Right hindlimb (tissue), 1 donor: ENCODE results near the gene SRRM3.
"Not testable (repeated sequence)": the region's sequence is repeated elsewhere in the genome, so short reads cannot be mapped to it uniquely, and the experiment has no call there.

Source experiments
- DNase-seq: peaks from one replicate; pipeline ENCODE4 v3.0.0-alpha.2; 2018

The SRRM3 gene

DNA sequence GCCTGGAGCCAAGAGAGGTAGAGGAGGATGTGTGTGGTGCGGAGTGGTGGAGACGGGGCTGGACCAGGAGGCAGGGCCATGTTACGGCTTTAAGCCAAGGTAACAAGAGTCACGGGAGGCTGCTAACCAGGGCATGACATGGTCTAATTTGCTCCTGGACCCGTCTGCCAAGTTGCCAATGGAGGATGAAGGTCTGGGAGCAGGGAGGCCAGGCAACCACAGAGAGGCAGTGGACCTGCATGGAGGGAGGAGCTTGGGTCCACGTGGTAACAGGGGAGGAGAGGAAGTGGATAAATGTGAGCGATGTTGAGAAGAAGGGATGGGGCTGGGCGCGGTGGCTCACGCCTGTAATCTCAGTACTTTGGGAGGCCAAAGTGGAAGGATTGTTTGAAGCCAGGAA is 31.0 kb downstream of the SRRM3 start:
- DNase-seq, result no peak

DNA sequence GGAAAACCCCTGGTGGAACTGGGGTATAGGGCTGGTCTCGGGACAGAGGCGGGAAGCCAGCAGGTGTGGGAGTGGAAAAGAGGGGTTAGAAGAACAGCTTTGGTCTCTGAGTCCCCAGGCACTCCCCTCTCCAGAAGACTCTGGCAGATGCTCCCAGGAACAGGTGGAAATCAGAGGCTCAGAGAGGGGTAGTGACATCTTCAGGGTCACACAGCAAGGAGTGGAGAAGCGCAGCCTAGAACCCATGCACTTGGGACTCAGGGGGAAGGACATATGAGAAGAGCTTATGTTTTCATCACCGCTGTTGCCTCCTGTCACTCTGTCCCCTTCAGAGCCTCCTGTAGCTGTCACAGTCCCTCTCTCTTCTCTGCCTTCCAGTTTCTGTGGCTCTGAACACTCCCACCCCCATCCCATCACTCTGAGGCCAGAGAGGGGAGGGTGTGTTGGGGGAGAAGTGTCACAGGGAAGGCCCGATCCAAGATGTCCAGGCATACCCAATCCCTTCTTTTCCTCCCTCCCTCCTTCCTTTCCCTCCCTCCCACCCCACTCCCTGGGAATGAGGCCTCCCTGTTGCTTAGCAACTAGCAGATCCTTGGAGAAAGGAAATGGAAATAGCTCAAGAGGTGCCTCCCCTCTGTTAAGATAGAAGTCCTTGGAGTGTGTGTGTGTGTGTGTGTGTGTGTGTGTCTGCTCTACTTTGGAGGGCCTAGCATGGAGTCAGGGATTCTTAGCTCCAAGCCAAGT is 32.0 kb downstream of the SRRM3 start:
- DNase-seq, result no peak

DNA sequence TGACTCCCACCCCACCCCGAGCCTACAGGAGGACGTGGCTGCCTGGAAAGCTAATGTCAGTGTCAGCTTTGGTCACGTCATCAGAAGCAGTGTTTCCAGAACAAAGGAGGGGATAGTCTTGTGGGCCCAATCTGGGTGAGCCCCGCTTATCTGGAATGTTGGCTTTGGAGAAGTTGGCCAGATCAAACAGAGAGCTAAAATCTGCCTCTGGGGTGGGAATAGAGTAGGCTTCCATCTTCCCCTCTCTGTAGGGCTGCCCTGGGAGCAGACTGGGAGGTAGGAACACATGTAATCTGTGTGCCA is 32.5 kb downstream of the SRRM3 start:
- DNase-seq, result no peak

DNA sequence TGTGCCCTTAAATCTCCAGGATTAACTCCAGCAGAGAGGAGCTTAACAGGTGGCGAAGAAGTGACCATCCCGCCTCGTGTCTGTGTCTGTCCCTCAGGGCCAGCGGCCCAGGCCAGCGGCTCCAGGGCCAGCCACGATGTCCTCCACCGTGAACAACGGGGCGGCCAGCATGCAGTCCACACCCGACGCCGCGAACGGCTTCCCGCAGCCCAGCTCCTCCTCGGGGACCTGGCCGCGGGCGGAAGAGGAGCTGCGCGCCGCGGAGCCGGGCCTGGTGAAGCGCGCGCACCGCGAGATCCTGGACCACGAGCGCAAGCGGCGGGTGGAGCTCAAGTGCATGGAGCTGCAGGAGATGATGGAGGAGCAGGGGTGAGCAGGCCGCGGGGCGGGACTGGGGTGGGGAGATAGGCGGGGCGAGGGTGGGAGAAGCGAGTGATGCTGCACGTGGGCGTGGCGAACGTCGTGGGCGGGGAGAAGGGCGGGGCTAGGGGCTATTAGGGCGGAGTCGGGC is 33.3 kb downstream of the SRRM3 start:
- DNase-seq, result peak; percentile 79

DNA sequence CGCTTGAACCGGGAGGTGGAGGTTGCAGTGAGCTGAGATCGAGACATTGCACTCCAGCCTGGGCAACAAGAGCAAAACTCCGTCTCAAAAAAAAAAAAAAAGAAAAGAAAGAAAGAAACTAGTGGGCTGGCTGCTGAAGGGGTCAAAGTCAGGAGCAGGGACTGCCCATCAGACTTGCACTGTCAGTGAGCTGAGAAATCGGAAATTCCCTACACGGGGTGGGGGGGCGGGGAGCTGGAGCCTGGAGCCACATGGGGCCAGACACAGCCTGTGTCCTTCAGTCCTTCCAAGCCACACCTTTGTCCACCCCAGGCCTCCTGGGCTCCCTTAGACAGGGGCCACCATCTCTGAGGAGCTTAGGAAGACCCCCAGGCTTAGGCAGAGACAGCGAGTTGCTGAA is 34.5 kb downstream of the SRRM3 start:
- DNase-seq, result no peak

DNA sequence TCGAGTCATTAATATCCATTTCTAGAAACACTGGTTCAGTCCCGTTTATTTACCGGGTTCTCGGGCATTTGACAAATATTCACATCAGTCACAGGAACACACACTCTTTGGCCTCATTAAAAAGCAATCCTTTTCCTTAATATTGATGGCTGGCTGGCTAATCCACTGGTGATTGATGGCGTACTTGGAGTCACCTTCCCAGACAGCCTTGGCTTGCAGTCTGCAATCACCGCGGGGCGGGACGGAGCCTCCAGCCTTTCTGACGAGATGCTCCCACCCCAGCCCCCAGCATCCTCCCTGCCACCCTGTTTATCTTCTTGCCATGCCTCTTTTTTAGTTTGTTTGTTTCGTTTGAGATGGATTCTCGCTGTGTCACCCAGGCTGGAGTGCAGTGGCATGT is 36.6 kb downstream of the SRRM3 start:
- DNase-seq, result no peak

DNA sequence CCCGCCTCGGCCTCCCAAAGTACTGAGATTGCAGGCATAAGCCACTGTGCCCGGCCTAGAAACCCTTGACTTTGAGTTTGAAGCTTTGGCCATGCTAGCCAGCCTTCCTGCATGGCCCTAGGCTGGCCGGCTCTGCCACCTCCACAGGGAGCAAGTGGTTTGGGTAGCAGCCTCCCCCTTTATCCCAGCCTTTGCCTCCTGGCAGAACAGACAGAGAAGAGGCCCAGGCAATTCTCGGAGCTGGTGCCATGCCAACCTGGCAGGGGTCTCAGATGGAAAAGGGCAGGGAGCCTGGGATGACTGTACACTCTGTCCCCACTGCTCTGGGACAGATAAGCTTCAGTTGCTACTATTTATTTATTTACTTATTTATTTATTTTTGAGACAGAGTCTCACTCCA is 39.4 kb downstream of the SRRM3 start:
- DNase-seq, result no peak

DNA sequence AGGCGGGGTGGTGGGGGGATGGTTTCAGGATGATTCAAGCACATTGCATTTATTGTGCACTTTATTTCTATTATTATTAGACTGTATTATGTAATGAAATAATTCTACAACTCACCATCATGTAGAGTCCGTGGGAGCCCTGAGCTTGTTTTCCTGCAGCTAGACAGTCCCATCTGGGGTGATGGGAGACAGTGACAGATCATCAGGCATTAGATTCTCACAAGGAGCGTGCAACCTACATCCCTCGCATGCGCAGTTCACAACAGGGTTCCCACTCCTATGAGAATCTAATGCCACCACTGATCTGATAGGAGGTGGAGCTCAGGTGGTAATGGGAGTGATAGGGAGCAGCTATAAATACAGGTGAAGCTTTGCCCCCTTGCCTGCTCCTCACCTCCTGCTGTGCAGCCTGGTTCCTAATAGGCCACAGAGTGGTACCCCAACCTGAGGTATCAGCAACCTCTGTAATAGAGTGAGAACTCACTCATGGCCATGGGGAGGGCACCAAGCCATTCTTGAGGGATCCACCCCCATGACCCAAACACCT is 40.9 kb downstream of the SRRM3 start:
- DNase-seq, result not testable (repeated sequence)

DNA sequence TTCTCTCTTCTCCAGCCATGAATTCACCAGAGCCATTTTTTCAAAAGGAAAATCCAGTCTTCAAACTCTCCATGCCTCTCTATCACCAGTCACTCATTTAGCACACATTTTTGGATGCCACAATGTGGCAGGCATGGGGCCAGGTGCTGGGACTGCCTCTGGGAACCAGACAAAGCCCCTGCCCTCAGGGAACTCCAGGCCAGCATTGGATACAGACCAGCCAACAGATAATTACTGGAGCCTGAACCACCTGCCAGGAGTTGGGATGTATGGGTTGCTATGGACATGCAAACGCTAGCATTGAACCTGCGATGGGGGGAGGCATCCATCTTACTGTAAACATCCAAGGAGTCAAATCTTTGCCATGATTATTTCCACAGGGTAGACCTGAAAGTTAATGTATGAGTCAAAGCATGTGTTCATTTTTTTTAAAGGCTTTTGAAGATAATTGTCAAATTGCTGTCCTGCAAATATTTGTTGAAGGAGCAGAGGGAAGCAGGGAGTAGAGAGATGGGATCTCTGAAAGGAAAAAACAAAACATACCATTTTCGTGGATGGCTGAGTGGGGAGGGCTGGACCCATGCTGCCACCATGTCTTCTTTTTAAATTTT is 43.2 kb downstream of the SRRM3 start:
- DNase-seq, result no peak

DNA sequence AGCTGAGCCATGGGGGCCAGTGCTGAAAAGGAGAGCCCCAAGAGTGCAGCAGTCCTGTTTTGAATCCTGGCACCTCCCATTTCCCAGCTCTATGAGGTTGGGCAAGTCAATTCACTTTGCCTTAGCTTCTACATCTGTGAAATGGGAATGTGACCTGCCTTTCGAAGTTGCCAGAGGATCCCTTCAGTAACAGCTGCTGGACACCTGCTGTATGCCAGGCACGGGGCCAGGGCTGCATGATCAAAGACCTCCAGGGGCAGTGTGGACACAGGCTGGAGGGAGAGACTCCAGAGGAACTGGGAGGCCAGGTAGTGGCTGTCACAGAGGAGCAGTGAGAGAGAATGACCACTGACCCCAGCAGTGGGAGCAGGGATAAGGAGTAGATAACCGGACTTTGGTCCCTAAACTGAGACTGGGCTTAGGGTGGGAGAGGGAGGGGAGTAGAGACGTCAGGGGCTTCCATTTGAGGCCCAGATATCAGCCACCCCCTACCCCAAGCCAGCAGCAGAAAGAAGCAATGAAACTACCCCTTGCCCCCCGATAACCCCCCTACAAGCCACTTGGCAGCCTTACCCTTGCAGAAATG is 45.2 kb downstream of the SRRM3 start:
- no peak for DNase-seq

DNA sequence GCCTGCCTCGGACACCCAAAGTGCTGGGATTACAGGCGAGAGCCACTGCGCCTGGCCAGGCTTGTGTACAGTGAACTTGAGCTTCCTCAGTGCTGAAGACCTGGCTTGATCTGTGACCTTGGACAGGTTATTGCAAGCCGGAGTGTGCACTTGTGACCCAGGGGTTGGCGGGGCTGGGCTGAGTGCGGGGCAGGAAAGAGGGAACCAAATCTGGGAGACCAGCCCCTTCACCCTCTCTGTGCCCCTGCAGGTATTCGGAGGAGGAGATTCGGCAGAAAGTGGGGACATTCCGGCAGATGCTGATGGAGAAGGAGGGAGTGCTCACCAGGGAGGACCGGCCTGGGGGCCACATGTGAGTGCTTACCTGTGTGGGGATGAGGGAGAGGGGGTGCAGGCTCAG is 46.2 kb downstream of the SRRM3 start:
- DNase-seq, result no peak

DNA sequence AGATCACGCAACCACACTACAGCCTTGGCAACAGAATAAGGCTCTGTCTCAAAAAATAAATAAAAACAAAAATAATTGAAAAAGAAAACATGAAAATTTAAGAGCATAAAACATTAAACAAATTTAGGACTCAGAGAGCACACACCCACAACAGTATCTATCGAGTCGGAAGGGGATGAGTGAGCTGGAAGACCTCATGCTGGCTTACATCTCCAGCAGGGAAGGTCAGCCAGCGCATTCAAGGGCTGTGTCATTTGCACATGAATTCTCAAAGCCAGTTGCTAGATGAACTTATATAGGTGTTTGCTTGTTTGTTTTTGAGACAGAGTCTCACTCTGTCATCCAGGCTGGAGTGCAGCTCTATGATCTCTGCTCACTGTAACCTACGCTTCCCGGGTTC is 50.3 kb downstream of the SRRM3 start:
- DNase-seq, result no peak

DNA sequence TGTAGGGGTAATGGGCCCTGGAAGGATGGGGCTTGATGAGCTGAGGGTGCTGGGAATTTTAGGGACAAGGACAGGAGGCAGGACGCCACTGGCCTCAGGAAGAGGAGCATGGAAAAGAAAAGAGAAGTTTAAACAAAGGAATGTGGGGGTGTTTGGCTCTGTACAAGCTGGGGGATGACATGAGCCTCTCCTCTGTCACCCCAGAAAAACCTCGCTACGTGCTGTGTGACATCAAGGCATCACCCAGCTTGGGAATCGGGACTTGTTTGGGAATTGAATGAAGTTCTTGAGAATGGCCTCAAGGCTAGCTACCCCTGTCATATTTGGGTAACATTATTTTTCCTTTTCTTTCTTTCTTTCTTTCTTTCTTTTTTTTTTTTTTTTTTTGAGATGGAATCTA is 53.1 kb downstream of the SRRM3 start:
- DNase-seq, result no peak

DNA sequence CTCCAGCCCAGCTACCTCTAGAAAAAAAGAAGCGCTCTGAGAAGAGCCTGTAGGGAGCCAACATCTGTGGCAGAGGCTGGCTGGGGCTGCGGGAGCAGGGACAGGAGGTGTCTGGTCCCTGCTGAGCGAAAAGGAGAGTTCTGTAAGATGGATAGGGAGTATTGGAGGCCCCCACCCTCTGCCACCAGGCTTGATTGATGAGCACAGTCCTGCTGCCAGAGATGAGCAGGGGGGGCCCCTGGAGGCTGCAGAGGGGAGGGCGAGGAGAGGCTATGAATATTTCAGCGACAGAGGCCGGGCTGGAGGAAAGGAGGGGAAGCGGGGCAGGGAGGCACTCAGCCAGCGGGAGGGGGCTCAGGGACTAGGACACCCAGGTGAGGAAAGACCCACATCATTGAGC is 56.3 kb downstream of the SRRM3 start:
- no peak for DNase-seq

DNA sequence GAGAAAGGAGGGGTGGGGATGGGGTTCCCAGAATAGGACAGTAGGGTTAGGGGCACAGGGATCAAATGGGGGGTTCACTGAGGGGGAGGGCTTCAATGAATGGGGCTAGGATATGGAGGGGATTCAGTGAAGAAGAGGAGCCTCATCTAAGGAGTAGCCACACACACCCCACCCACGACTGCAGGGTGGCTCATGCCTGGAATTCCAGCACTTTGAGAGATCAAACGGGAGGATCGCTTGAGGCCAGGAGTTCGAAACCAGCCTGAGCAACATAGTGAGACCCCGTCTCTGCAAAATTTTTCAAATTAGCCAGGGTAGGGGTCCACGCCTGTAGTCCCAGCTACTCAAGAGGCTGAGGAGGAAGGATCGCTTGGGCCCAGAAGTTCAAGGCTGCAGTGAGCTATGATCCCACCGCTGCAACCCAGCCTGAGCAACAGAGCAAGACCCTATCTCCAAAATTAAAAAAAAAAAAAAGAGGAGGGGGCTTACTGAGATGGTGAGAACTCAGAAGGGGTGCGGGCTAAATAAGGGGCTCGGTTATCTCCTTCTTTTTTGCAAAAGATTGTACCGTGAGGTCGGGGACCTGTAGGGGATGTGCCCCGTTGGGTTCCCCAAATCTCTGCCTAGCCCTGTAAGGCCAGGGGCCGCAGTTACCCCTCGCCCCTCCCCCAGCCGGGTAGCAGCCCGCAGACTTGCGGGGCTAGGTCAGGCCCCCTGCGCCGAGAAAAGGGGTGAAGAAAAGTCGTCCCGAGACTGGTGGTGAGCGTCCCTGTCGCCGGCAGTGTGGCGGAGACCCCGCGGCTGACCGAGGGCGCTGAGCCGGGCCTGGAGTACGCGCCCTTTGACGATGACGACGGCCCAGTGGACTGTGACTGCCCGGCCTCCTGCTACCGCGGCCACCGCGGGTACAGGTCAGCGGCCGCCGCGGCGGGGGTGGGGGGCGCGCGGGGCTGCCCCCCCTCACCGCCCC is 57.7 kb downstream of the SRRM3 start:
- no peak for DNase-seq

DNA sequence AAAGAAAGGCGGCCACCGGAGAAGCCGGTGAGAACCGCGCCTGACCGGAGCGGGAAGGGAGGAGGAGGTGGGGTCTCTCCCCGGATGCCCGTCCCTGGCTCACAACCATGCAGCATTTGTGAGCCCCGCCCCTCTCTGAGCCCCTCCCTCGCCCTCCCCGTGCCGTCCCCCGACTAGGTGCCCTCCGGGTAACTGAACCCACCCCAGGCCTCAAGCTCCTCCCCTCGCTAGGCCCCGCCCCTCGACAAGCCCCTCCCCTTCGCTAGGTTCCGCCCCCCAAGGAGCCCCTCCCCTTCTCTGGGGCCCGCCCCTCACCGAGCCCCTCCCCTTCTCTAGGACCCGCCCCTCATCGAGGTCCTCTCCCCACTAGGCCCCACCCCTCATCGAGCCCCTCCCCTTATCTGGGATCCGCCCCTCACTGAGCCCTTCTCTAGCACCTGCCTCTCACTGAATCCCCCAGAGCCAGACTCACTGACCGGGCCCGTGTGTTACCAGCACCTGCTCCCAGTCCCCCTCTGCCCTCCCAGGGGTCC is 58.5 kb downstream of the SRRM3 start:
- DNase-seq, result no peak

DNA sequence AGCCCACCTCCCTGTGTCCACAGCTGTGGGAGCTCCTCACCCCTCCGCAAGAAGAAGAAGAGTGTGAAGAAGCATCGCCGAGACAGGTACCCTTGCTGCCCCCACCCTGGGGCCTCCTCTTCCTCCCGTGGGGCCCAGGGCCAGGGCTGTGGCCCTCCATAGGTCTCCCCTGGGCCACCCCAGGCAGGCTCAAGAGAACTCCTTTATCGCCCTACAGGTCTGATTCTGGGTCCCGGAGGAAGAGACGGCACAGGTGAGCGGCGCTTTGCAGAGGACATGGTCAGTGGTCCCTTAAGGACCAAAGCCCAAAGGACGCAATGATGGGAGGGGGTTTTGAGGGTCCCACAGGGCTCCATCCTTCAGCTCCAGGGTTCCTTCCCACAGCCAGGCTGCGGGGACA is 59.6 kb downstream of the SRRM3 start:
- DNase-seq, result no peak

DNA sequence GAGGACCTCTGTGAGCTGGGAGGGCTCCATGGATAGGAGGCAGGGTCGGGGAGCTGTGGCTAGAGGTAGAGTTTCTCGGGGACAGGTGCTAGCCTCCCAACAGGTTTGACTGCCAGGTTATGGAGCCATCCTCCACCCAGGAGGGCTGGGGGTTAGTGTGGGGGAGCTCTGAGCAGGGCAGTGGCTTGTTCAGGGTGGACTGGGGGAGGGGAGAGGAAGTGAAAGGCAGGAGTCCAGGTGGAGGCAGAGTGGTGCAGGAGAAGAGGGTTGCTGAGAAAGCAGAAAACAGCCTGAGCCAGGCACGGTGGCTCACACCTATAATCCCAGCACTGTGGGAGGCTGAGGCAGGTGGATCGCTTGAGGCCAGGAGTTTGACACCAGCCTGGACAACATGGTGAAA is 60.2 kb downstream of the SRRM3 start:
- DNase-seq, result no peak

DNA sequence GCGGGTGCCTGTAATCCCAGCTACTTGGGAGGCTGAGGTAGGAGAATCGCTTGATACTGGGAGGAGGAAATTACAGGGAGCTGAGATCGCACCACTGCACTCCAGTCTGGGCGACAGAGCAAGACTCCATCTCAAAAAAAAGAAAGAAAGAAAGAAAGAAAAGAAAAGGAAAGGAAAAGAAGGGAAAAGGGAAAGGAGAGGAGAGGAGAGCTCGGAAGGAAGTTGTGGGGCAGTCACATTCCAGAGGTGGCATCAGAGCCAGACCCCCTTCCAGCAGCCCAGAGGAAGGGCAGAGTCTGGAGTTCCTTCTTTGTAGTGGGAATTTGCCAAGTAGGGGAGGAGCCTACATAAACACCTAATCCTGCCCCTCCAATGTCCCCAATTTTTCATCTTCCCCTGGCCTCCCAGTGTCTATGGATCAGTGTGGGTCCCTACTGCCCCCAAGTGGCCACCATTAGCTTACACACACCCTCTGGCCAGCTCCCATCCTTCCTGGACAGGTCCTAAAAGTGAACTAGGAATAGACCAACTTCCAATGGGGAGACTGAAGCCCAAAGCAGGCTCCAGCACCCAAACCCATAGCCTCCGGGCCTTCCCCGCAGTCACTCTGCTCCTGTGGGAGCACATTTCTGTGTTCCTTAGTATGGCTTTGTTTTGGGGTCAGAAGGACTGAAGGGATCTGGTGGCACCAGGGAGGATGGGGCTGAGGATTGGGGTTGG is 61.1 kb downstream of the SRRM3 start:
- no peak for DNase-seq

DNA sequence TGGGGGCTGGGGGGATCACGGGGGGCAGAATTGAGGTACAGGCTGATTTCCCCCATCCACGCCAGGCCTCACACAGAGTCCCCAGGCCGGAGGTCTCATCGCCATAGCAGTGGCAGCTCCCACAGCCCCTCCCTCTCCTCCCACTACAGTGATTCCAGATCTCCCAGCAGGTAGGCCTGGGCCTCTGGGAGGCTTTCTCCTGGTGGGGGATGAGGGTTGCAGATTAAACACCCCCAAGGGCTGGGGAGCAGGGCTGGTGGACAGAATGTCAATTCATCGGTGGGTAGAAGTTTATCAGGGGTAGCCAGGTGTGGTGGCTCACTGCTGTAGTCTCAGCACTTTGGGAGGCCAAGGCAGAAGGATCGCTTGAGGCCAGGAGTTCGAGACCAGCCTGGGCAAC is 63.6 kb downstream of the SRRM3 start:
- DNase-seq, result no peak

DNA sequence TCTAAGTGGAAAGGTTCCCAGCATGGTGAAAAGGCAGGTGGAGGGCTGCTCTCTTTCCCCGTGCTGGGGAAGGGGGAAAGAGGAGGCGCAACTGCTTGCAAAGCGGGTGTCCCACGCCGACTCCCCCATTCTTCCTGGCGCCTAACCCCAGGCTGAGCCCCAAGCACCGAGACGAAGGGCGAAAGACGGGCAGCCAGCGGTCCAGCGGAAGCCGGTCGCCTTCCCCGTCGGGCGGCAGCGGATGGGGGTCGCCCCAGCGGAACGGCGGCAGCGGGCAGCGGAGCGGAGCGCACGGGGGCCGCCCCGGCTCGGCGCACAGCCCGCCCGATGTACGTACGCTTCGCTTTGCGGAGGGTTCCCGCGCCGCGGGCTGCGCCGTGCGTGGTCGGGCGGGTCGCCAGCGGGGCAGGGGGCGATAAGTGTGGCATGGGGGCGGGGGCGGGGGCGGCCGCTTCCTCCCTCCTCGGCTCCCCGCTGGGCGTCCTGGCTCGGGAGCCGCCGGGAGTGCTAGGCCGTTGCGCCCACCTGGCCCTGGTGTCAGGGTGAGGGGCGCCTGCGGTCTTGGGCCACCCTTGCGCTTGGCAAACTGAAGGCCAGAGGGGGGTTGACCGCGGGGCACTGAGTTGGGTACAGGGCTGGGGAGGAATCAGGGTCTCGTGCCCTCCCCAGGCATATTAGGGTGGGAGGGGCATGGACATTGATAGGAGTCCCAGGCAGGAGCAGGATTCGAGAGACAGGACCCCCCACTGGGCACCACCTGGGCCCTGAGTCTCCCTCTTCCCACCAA is 65.6 kb downstream of the SRRM3 start:
- no peak for DNase-seq

DNA sequence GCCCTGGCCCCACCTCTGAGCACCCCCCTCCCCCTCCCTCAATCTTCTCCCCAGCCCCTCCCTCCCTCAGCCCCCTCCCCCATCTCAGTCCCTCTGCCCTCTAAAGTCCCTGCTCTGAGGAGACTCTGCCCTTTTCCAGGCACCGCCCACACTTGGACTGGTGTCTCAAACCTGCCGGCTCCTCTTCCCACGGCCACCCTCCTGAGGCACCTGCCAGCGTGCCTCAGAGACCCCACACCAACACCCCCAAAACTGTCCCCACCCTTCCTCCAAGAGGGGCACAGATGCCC is 66.1 kb downstream of the SRRM3 start:
- DNase-seq, result no peak
